HepG2 (cell line): ENCODE data around the gene KDM5B.

Experiments
- FIP1L1 ChIP-seq: fragments of 200-400 bp; formaldehyde crosslinking; IDR thresholded peaks from 2 replicates; pipeline ENCODE4 v1.6.1; 2018; ENCODE audit warnings: low read depth, mild to moderate bottlenecking, low read length, moderate library complexity, borderline replicate concordance; ENCODE audit not compliant: insufficient read depth
- NFYB ChIP-seq: sonication (generic); formaldehyde crosslinking; IDR thresholded peaks from 2 replicates; pipeline ENCODE4 v1.4.0; 2020; ENCODE audit warnings: missing genetic modification reagents
- POLR2A ChIP-seq, 2 experiments: IDR thresholded peaks; 2 replicates each; pipeline ENCODE4 v1.6.1; 2011; ENCODE audit warnings: low read depth in 2 of 2, low read length in 2 of 2, mild to moderate bottlenecking in 1 of 2, moderate library complexity in 1 of 2; ENCODE audit not compliant: insufficient read depth in 1 of 2
- SMARCE1 ChIP-seq: fragments of 450-650 bp; IDR thresholded peaks from 2 replicates; pipeline ENCODE4 v1.6.1; 2017; ENCODE audit warnings: borderline replicate concordance
- THAP11 ChIP-seq: IDR thresholded peaks from 2 replicates; pipeline ENCODE4 v1.6.1; 2016; ENCODE audit warnings: missing biosample characterization, missing genetic modification reagents
- YY1 ChIP-seq: IDR thresholded peaks from 2 replicates; pipeline ENCODE4 v1.6.1; 2011; ENCODE audit warnings: low read length, low read depth, moderate library complexity, mild to moderate bottlenecking; ENCODE audit not compliant: insufficient read depth, insufficient replicate concordance
- ZNF124 ChIP-seq: sonication (generic); formaldehyde crosslinking; IDR thresholded peaks from 2 replicates; pipeline ENCODE4 v1.4.0; 2020; ENCODE audit warnings: missing genetic modification reagents
- TF ChIP-seq, protein P1 (sequence below): sonication (generic); formaldehyde crosslinking; IDR thresholded peaks from 2 replicates; pipeline ENCODE4 v1.5.0; 2020; ENCODE audit warnings: mild to moderate bottlenecking, missing genetic modification reagents, moderate library complexity

DNA sequence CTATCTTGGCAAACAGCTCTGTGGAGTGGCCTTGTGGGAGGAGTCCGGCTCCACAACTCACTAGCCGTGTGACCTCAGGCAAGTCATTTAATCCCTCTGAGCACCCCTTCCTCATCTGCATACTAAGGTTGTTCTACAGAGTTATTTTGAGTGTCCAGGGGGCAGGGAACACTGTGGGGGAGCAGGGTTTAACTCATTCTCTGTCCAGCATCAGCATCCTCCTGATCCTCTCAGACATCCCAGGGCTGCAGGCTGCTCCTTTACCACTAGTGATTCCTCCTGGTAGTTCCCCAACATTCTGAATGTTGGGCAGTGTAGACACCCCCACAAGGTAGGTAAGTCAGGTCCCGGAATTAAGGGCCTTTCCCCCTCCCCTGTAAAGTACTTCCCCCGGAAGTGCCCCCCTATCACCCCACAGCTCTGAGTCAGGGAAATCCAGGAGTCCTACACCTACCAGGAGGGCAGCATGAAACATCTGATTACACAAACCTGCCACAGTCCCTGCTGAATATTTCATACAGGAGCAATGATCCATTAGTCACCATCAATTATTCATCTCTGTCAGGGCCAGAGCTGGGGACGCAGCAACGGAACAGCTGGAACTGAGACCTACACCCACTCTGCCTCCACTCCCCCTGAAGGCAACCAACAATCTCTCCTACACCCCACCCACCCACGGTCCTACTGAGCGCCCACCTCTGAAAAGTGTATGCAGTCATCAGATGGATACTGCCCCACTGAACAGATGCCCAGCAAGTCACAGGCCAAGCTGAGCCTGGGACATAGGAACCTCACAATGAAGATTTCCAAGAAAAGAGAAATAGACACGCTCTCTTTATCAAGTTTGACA lies 118.5 kb downstream of the KDM5B start:
- TF ChIP-seq POLR2A (IDR thresholded peaks at IDR 0.05; ENCODE audit: insufficient read depth in 1 of 2, low read depth in 2 of 2, low read length in 2 of 2) (no peak), FIP1L1 (no peak), YY1 (no peak), THAP11 (no peak), ZNF124 (no peak), NFYB (CRISPR knock-in tag) (no peak), SMARCE1 (no peak)
- TF ChIP-seq, protein P1, sequence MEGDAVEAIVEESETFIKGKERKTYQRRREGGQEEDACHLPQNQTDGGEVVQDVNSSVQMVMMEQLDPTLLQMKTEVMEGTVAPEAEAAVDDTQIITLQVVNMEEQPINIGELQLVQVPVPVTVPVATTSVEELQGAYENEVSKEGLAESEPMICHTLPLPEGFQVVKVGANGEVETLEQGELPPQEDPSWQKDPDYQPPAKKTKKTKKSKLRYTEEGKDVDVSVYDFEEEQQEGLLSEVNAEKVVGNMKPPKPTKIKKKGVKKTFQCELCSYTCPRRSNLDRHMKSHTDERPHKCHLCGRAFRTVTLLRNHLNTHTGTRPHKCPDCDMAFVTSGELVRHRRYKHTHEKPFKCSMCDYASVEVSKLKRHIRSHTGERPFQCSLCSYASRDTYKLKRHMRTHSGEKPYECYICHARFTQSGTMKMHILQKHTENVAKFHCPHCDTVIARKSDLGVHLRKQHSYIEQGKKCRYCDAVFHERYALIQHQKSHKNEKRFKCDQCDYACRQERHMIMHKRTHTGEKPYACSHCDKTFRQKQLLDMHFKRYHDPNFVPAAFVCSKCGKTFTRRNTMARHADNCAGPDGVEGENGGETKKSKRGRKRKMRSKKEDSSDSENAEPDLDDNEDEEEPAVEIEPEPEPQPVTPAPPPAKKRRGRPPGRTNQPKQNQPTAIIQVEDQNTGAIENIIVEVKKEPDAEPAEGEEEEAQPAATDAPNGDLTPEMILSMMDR (CRISPR knock-in tag) = no peak
